SU-DHL-6 (cell line): ENCODE data around the gene NAA80.

Source experiments
- CTCF ChIP-seq: fragments of 200-600 bp; sonication (generic); IDR thresholded peaks from one replicate; pipeline ENCODE4 v1.5.1; 2017; ENCODE audit warnings: antibody characterized with exemption, mild to moderate bottlenecking, low read length, moderate library complexity; ENCODE audit not compliant: insufficient read depth, poor library complexity, severe bottlenecking
- EZH2phosphoT487 ChIP-seq: fragments of 200-600 bp; sonication (generic), shearing (Covaris generic); conservative IDR thresholded peaks from 2 replicates; pipeline ENCODE4 v1.6.1; 2018; ENCODE audit warnings: mild to moderate bottlenecking, antibody characterized with exemption, low read length, moderate library complexity, mixed read lengths

DNA sequence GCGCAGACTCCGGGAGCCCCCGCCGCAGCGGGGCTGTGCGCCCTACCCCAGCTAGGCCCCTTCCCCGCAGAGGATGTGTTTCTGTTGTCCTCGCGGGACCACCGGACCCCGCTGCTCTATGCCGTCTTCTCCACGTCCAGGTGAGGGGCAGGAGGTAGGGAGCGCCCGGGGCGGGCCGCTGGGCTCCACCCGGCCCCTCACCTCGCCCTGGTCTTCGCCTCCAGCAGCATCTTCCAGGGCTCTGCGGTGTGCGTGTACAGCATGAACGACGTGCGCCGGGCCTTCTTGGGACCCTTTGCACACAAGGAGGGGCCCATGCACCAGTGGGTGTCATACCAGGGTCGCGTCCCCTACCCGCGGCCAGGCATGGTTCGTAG lies 25.5 kb downstream of the NAA80 start:
- no peak for TF ChIP-seq CTCF
- no peak for TF ChIP-seq EZH2phosphoT487
